Measurements from ENCODE around the gene SOCS6.

SOCS6 gene

GRCh38 chr18:70256994-70257393 is 31.9 kb upstream of the SOCS6 start:
- Histone ChIP-seq H3K79me2 (ENCODE audit: low read length) (no peaks in the 10 kb centered on the region), H2AFZ (ENCODE audit: low read length) (no peak overlapping the region), H3K9ac (ENCODE audit: low read length) (no peak overlapping the region), H3K4me1 (ENCODE audit: low read length) (no peaks in the 10 kb centered on the region), H3K36me3 (replicated peaks; ENCODE audit: insufficient read depth, low read length) (no peaks in the 10 kb centered on the region), H4K20me1 (ENCODE audit: insufficient read depth, low read length) (no peaks in the 10 kb centered on the region), H3F3A (ENCODE audit: insufficient read depth, low read length) (no peaks in the 10 kb centered on the region), H3K9me2 (replicated peaks; ENCODE audit: insufficient read depth, low read length) (no peaks in the 10 kb centered on the region), H3K27me3 (replicated peaks; ENCODE audit: insufficient read depth, low read length) (no peaks in the 10 kb centered on the region), H3K4me3 (ENCODE audit: low read length) (no peak overlapping the region), H3K4me2 (ENCODE audit: low read depth, low read length) (no peak overlapping the region), H3K9me3 (replicated peaks; ENCODE audit: insufficient read depth, low read length) (no peaks in the 10 kb centered on the region), H3K27ac (ENCODE audit: low read length) (no peak overlapping the region)
- no peak for TF ChIP-seq EZH2phosphoT487 (IDR thresholded peaks at IDR 0.05; ENCODE audit: low read length)
- no peak for TF ChIP-seq CTCF (IDR thresholded peaks at IDR 0.05; ENCODE audit: low read length)
- no peak for TF ChIP-seq EZH2 (optimal IDR thresholded peaks at IDR 0.05; ENCODE audit: low read depth, low read length)
- no peak for DNase-seq

GRCh38 chr18:70258243-70258642 is 30.6 kb upstream of the SOCS6 start:
- no peaks in the 10 kb centered on the region for H3K9me2 ChIP-seq (replicated peaks; ENCODE audit: insufficient read depth, low read length)
- no peak for DNase-seq
- H3K79me2 ChIP-seq (ENCODE audit: low read length): no peaks in the 10 kb centered on the region
- H3K9me3 ChIP-seq (replicated peaks; ENCODE audit: insufficient read depth, low read length): no peaks in the 10 kb centered on the region
- H3K9ac ChIP-seq (ENCODE audit: low read length): no peak overlapping the region
- no peaks in the 10 kb centered on the region for H3F3A ChIP-seq (ENCODE audit: insufficient read depth, low read length)
- no peaks in the 10 kb centered on the region for H3K4me1 ChIP-seq (ENCODE audit: low read length)
- H2AFZ ChIP-seq (ENCODE audit: low read length): no peak overlapping the region
- no peak overlapping the region for H3K27ac ChIP-seq (ENCODE audit: low read length)
- TF ChIP-seq EZH2 (optimal IDR thresholded peaks at IDR 0.05; ENCODE audit: low read depth, low read length) (no peak), CTCF (IDR thresholded peaks at IDR 0.05; ENCODE audit: low read length) (no peak), EZH2phosphoT487 (IDR thresholded peaks at IDR 0.05; ENCODE audit: low read length) (no peak)
- no peak overlapping the region for H3K4me2 ChIP-seq (ENCODE audit: low read depth, low read length)
- no peaks in the 10 kb centered on the region for H3K27me3 ChIP-seq (replicated peaks; ENCODE audit: insufficient read depth, low read length)
- no peaks in the 10 kb centered on the region for H3K36me3 ChIP-seq (replicated peaks; ENCODE audit: insufficient read depth, low read length)
- no peaks in the 10 kb centered on the region for H4K20me1 ChIP-seq (ENCODE audit: insufficient read depth, low read length)
- no peak overlapping the region for H3K4me3 ChIP-seq (ENCODE audit: low read length)

- no peaks in the 10 kb centered on the region for H3K79me2 ChIP-seq (ENCODE audit: low read length)
- H3K4me2 ChIP-seq (ENCODE audit: low read depth, low read length): no peak overlapping the region
- no peaks in the 10 kb centered on the region for H3K9me3 ChIP-seq (replicated peaks; ENCODE audit: insufficient read depth, low read length)
- no peaks in the 10 kb centered on the region for H4K20me1 ChIP-seq (ENCODE audit: insufficient read depth, low read length)
- no peak overlapping the region for H3K4me3 ChIP-seq (ENCODE audit: low read length)
- TF ChIP-seq CTCF (IDR thresholded peaks at IDR 0.05; ENCODE audit: low read length): no peak
- TF ChIP-seq EZH2phosphoT487 (IDR thresholded peaks at IDR 0.05; ENCODE audit: low read length): no peak
- no peak for TF ChIP-seq EZH2 (optimal IDR thresholded peaks at IDR 0.05; ENCODE audit: low read depth, low read length)
- no peaks in the 10 kb centered on the region for H3K36me3 ChIP-seq (replicated peaks; ENCODE audit: insufficient read depth, low read length)
- H3K4me1 ChIP-seq (ENCODE audit: low read length): no peaks in the 10 kb centered on the region
- no peak overlapping the region for H3K9ac ChIP-seq (ENCODE audit: low read length)
- H3K9me2 ChIP-seq (replicated peaks; ENCODE audit: insufficient read depth, low read length): no peaks in the 10 kb centered on the region
- H3F3A ChIP-seq (ENCODE audit: insufficient read depth, low read length): no peaks in the 10 kb centered on the region
- DNase-seq: no peak
- H3K27ac ChIP-seq (ENCODE audit: low read length): no peak overlapping the region
- no peaks in the 10 kb centered on the region for H3K27me3 ChIP-seq (replicated peaks; ENCODE audit: insufficient read depth, low read length)
- no peak overlapping the region for H2AFZ ChIP-seq (ENCODE audit: low read length)
These were observed 28.2 kb upstream of the SOCS6 start for GRCh38 chr18:70260683-70261082.
